GM19238 (cell line): ENCODE measurements around the gene PET100.

ENCODE experiments used
- DNase-seq: peaks from one replicate; pipeline ENCODE4 v3.0.0; 2011; ENCODE audit warnings: low spot score; ENCODE audit not compliant: insufficient read length

PET100 gene

DNA sequence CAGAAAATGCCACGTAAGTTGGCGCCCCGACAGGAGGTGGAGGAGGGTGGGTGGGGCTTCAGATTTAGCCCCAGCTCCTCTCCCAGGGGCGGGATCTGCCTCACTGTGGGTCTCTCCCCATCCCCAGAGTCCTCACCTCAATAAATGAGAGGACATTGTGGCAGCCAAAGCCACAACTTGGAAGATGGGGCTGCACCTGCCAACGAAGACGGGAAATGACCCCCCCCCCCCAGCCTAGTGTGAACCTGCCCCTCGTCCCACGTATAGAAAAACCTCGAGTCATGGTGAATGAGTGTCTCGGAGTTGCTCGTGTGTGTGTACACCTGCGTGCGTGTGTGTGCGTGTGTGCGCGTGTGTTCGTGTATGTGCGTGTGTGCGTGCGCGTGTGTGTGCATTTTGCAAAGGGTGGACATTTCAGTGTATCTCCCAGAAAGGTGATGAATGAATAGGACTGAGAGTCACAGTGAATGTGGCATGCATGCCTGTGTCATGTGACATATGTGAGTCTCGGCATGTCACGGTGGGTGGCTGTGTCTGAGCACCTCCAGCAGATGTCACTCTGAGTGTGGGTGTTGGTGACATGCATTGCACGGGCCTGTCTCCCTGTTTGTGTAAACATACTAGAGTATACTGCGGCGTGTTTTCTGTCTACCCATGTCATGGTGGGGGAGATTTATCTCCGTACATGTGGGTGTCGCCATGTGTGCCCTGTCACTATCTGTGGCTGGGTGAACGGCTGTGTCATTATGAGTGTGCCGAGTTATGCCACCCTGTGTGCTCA is 49.6 kb downstream of the PET100 start:
- DNase-seq, result peak; percentile 62

GRCh38 chr19:7679771-7680605 is 50.4 kb downstream of the PET100 start:
- no peak for DNase-seq

- peak; percentile 83 for DNase-seq
Measured at GRCh38 chr19:7680606-7681339, 51.2 kb downstream of the PET100 start, which contains the start of gene TRAPPC5. Gene TRAPPC5 (plus strand): TSS chr19:7680833. CDS start chr19:7682254, 1,421 bp downstream.
